Endothelial cell of umbilical vein (primary cell): ENCODE results near the gene SPPL2B.

Source experiments
- EZH2 ChIP-seq: IDR thresholded peaks from 2 replicates; pipeline ENCODE4 v1.6.1; 2012; ENCODE audit warnings: borderline replicate concordance, low read depth, mild to moderate bottlenecking, moderate library complexity, low read length, inconsistent platforms; ENCODE audit not compliant: severe bottlenecking
- GATA2 ChIP-seq: IDR thresholded peaks from 2 replicates; pipeline ENCODE4 v1.7.0; 2011; ENCODE audit warnings: low read depth, mild to moderate bottlenecking, moderate library complexity, mixed read lengths, low read length; ENCODE audit not compliant: insufficient read length, insufficient read depth
- JUN ChIP-seq: IDR thresholded peaks from 2 replicates; pipeline ENCODE4 v1.6.1; 2011; ENCODE audit warnings: borderline replicate concordance, low read depth; ENCODE audit not compliant: insufficient read length, insufficient read depth
- POLR2A ChIP-seq: IDR thresholded peaks from 2 replicates; pipeline ENCODE4 v1.6.1; 2012; ENCODE audit warnings: low read depth, mild to moderate bottlenecking, control low read depth, low read length
- POLR2AphosphoS5 ChIP-seq: IDR thresholded peaks from 2 replicates; pipeline ENCODE4 v1.6.1; 2012; ENCODE audit warnings: low read depth, mild to moderate bottlenecking, control low read depth, low read length, moderate library complexity; ENCODE audit not compliant: insufficient read depth
- TF ChIP-seq, protein P1 (sequence below), 2 donors: IDR thresholded peaks; 1 replicate in 1 of 2; 2 replicates in 1 of 2; pipeline ENCODE4 v1.5.1; 2011; ENCODE audit warnings: low read length in 2 of 2, mild to moderate bottlenecking in 2 of 2, moderate library complexity in 2 of 2, control low read depth in 1 of 2, inconsistent platforms in 1 of 2, low read depth in 1 of 2; ENCODE audit not compliant: insufficient read depth in 1 of 2; ENCODE audit errors: extremely low read depth in 1 of 2
- TF ChIP-seq, protein P2 (sequence below): IDR thresholded peaks from 2 replicates; pipeline ENCODE4 v1.6.1; 2011; ENCODE audit not compliant: insufficient read depth, insufficient read length

DNA sequence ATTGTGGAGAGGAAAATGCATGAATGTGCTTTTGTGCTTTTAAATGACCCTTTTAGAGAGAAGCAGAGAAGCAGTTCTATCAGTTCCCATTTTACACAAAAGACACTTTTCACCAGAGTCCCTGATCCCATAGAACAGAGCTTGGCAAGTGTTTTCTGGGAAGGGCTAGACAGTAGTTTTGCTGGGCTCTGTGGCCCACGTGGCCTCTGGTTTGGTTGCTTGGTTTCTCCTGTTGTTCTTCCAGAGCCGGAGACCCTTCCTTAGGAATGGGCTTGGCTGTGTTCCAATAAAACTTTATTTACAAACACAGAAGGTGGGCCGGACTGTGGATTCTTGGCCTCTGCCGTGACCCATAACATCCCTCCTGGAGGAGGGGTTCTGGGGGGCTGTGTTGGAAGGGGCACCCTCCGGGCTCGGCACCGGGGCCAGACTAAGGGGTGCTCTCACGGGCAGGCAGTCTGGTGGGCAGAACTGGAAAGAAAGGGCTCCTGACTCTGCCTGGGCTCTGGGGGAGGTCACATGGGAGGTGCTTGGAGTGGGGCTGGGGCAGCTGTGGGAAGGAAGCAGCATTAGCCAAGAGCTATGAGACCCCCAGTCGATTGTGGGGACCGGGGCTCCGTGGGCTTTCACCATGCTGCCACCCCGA lies 3.2 kb downstream of the SPPL2B start:
- TF ChIP-seq, protein P1, sequence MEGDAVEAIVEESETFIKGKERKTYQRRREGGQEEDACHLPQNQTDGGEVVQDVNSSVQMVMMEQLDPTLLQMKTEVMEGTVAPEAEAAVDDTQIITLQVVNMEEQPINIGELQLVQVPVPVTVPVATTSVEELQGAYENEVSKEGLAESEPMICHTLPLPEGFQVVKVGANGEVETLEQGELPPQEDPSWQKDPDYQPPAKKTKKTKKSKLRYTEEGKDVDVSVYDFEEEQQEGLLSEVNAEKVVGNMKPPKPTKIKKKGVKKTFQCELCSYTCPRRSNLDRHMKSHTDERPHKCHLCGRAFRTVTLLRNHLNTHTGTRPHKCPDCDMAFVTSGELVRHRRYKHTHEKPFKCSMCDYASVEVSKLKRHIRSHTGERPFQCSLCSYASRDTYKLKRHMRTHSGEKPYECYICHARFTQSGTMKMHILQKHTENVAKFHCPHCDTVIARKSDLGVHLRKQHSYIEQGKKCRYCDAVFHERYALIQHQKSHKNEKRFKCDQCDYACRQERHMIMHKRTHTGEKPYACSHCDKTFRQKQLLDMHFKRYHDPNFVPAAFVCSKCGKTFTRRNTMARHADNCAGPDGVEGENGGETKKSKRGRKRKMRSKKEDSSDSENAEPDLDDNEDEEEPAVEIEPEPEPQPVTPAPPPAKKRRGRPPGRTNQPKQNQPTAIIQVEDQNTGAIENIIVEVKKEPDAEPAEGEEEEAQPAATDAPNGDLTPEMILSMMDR (IDR thresholded peaks at IDR 0.05; ENCODE audit: extremely low read depth in 1 of 2, insufficient read depth in 1 of 2, low read depth in 1 of 2, low read length in 2 of 2), result no peak
- TF ChIP-seq GATA2, result no peak
- TF ChIP-seq, protein P2, sequence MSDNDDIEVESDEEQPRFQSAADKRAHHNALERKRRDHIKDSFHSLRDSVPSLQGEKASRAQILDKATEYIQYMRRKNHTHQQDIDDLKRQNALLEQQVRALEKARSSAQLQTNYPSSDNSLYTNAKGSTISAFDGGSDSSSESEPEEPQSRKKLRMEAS, result no peak
- no peak for TF ChIP-seq POLR2A
- TF ChIP-seq POLR2AphosphoS5, result no peak
- TF ChIP-seq EZH2, result no peak
- TF ChIP-seq JUN, result no peak
